ENCODE results near the gene RRP1.

GRCh38 chr21:43846430-43846829 is 57.1 kb downstream of the RRP1 start:
- no peak for TF ChIP-seq KDM5B (CRISPR knock-in tag; IDR thresholded peaks at IDR 0.05; ENCODE audit: borderline replicate concordance)
- no peak for TF ChIP-seq ZKSCAN1 (IDR thresholded peaks at IDR 0.05; ENCODE audit: low read length)
- no peak for TF ChIP-seq PHF8 (CRISPR knock-in tag; IDR thresholded peaks at IDR 0.05)
- no peak for TF ChIP-seq BHLHE40 (IDR thresholded peaks at IDR 0.05; ENCODE audit: low read length)
- TF ChIP-seq BCL3 (CRISPR knock-in tag; IDR thresholded peaks at IDR 0.05): no peak
- TF ChIP-seq USF2 (IDR thresholded peaks at IDR 0.05; ENCODE audit: low read depth, low read length): no peak
- no peak for TF ChIP-seq USF2 (CRISPR knock-in tag; IDR thresholded peaks at IDR 0.05; ENCODE audit: borderline replicate concordance)
- TF ChIP-seq HNF4A (CRISPR knock-in tag; IDR thresholded peaks at IDR 0.05): no peak
- TF ChIP-seq CHD2 (IDR thresholded peaks at IDR 0.05; ENCODE audit: low read depth, low read length): no peak
- no peak for TF ChIP-seq CTCF (CRISPR knock-in tag; IDR thresholded peaks at IDR 0.05)
